Adipocyte (in vitro differentiated cells): Measurements from ENCODE around the gene KLHDC1.

Source experiments
- DNase-seq: peaks from one replicate; pipeline ENCODE4 v3.0.0-alpha.2; 2015; ENCODE audit warnings: low read depth
- H3K27me3 ChIP-seq: replicated peaks from 2 replicates; pipeline ENCODE4 v1.7.0; 2013; ENCODE audit warnings: mild to moderate bottlenecking, low read length, moderate library complexity; ENCODE audit not compliant: control insufficient read depth, insufficient read depth
- H3K36me3 ChIP-seq: 2 replicates; pipeline ENCODE4 v1.7.0; 2013; ENCODE audit warnings: low read length, mild to moderate bottlenecking, moderate library complexity; ENCODE audit not compliant: control insufficient read depth, insufficient read depth, severe bottlenecking
- H3K4me1 ChIP-seq: 2 replicates; pipeline ENCODE4 v1.7.0; 2013; ENCODE audit warnings: mild to moderate bottlenecking, low read length, moderate library complexity; ENCODE audit not compliant: control insufficient read depth, insufficient read depth
- H3K4me3 ChIP-seq: 2 replicates; pipeline ENCODE4 v1.7.0; 2013; ENCODE audit warnings: mild to moderate bottlenecking, low read length, moderate library complexity
- H3K9ac ChIP-seq: 2 replicates; pipeline ENCODE4 v1.7.0; 2013; ENCODE audit warnings: mild to moderate bottlenecking, low read length, moderate library complexity
- H3K9me3 ChIP-seq: 2 replicates; pipeline ENCODE4 v1.7.0; 2013; ENCODE audit warnings: mild to moderate bottlenecking, low read length, moderate library complexity; ENCODE audit not compliant: control insufficient read depth

The KLHDC1 gene

DNA sequence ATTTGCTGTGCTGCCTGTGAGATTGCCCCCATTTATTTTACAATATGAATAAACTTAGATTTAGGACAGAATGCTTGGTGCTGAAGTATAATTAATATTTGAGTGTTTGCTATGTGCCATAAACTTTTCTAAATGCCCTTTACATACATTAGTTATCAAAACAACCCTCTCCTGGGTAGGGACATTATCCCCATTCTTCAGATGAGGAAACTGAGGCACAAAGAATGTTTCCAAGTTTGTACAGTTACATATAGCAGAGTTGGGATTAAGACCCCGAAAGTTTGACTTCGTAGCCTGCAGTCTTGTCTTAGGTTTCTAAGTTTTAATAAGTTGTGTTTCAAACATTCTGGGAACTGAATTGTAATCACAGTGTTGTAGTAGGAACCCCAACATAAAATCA lies 93.4 kb downstream of the KLHDC1 start:
- Histone ChIP-seq H3K9me3 (no peaks in the 10 kb centered on the region), H3K36me3 (peaks cover 97% of the 10 kb centered on the region), H3K4me1 (no peaks in the 10 kb centered on the region), H3K27me3 (no peaks in the 10 kb centered on the region), H3K9ac (no peak overlapping the region), H3K4me3 (no peak overlapping the region)
- no peak for DNase-seq

DNA sequence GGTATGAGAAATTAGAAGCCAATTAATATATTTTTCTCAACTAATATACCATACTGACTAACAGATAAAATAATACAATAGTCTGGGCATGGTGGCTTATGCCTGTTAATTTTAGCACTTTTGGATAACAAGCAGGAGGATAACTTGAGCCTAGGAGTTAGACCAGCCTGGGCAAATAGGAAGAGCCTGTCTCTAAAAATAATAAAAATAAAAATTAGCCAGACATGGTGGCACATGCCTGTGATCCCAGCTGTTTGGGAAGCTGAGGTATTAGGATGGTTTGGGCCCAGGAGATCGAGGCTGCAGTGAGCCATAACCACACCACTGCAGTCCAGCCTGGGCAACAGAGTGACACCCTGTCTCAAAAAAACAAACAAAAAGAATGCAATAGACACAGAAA lies 99.7 kb downstream of the KLHDC1 start:
- Histone ChIP-seq H3K9me3 (no peaks in the 10 kb centered on the region), H3K4me3 (no peak overlapping the region), H3K9ac (no peak overlapping the region), H3K36me3 (peaks cover 87% of the 10 kb centered on the region), H3K4me1 (no peaks in the 10 kb centered on the region), H3K27me3 (no peaks in the 10 kb centered on the region)
- DNase-seq = no peak

DNA sequence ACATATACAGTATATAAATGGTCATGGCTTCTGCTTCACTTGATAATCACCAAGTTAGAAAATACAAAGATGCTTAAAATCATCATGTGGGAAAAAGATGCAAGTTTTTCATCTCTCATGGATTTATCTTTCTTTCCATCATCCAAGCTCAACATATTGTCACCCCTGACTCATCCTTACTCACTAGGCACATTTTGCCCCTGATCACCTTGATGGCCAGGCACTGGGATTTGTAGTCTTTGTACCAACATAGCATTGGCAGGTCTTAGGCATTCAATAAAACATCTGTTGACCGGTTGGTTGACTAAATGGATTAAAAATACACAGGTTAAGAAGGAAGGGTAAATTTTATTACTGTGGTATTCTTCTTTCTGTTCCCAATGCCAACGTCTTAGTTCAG lies 103.1 kb downstream of the KLHDC1 start:
- no peak overlapping the region for H3K9ac ChIP-seq
- no peaks in the 10 kb centered on the region for H3K27me3 ChIP-seq
- no peaks in the 10 kb centered on the region for H3K4me1 ChIP-seq
- H3K36me3 ChIP-seq = peaks cover 87% of the 10 kb centered on the region
- no peak for DNase-seq
- H3K9me3 ChIP-seq = no peaks in the 10 kb centered on the region
- H3K4me3 ChIP-seq = no peak overlapping the region
